HG02885 (cell line): ENCODE measurements around the gene GGT6.

Experiments used
- ATAC-seq: cut with Tn5 transposase; IDR thresholded peaks from one replicate; pipeline ENCODE4 v1.9.1; 2021; ENCODE audit warnings: mild to moderate bottlenecking; ENCODE audit not compliant: unreplicated experiment, poor library complexity

Gene GGT6

GRCh38 chr17:4554997-4555799, 5.2 kb downstream of the GGT6 start, which contains the start of gene MYBBP1A:
TSS of gene MYBBP1A (minus strand) at chr17:4555384. CDS start at chr17:4555324, 60 bp downstream.
- peak; percentile 89 for ATAC-seq

DNA sequence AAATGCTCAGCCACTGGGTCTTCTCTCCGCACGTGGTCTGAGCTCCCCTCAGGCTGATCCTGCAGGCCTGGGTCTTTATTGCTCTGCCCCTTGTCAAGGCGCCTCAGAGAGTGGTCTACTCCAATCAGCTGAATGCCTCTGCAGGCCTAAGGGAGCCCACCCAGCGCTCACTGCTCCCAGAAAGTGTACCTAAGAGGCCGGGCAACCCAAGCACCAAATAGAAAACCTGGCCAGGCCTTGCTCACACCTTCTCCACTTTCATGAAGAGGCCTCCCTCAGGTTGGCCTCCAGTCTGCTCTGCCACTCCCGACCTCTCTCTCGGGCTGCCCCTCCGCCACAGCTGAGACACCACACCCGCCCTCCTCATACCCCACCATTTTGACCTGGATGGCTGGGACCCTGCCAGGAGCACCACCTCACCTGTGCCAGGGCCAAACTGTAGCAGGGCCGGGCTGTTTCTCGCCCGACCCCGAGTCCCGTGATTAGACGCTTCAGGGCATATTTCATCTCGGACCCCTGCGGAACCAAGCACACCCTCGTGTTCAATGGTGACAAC, 5.9 kb downstream of the GGT6 start:
- ATAC-seq = no peak

DNA sequence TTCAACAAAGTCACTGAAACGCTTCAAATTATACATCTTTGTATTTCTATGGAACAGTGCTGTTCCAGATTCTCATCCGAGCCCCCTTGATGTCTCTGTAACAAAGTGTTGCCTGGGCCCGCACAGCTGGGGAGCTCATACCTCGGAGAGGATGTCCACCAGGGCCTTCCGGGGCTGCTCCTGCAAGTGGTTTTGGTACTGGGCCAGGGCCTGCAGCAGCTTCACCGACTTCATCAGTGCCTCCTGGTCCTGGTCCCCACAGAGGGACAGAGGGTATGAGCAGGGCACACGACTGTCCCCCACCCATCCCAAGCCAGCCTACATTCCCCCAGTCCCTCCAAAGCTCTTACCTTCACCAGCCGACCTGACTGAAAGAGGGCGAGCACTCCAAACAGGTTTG, 6.7 kb downstream of the GGT6 start:
- ATAC-seq = no peak

DNA sequence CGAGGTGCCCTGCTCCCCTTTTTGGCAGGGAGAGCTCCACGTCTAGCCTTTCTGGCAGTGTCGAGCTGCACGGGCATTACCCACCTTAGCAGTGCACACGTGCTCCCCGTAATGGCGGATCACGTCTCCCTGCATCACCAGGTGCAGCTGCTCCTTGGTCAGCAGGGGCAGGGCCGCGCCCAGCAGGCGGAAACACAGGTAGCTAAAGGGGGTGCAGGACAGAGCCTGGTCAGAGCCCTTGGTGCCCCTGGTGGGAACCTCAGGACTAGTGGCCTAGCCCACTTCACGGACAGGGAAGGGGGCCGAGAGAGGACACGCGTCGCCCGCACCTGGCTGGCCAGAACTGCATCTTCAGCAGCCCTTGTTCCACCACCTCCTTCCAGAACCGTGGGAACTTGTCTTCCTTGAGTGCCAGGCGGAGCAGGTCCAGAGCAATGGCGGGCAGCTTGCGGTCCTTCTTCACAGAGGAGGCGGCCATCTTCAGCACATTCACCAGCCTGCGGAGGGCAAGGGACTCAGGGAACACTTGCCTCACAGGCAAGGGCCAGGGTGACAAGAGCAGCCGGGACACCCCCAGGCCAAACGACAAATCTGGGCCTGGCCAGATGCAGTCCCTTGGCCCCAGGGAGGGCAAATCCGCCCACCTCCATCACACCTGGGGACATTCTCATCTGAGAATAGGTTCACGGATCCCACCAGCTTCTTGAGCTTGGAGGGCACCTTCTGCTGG, 8.4 kb downstream of the GGT6 start:
- no peak for ATAC-seq

GRCh38 chr17:4551141-4551540, 9.2 kb downstream of the GGT6 start:
- no peak for ATAC-seq

DNA sequence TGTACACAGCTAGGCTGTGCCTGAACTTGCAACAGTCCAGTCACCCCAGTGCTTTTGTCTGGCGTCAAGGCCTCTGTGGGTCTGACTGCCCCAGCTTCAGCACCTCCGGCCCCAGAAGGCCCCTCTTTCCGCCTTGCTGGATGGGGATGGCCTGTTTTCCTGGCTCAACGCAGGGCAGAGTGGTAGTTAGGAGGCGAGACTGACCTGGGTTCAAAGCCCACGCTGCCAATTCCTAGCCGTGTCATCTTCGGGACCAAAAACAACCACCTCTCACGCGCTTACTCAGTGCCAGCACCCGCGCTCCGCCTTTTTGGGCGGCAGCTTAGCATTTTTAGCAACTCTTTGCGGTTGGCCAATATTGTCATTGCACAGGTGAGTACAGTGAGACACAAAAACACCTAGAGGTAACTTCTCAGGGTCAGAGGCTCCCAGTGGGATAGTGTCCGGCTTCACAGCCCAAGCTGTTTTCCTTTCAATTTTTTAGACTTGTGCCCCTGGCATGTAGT, 9.8 kb downstream of the GGT6 start:
- ATAC-seq = no peak

GRCh38 chr17:4549781-4550533, 10.4 kb downstream of the GGT6 start:
- ATAC-seq = no peak

GRCh38 chr17:4548721-4549531, 11.5 kb downstream of the GGT6 start:
- no peak for ATAC-seq

DNA sequence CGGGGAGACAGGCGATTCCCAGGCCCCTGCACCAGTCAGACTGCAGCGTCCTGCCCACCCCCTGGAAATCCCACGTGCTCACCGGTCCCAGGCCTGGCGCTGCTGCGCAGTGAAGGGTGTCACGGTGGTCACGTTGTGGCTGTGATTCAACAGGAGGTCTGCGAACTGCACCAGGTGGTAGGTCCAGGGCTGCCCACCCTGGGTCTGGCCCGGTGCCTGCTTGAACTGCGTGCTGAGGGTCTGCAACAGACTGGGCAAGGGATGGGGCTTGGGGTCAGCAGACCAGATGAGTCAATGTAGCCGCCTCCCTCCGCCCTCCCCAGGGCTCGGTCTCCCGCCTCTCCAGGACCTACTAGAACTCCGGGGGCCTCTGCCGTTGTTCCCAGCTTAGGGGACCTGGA, 12.3 kb downstream of the GGT6 start:
- ATAC-seq = no peak

DNA sequence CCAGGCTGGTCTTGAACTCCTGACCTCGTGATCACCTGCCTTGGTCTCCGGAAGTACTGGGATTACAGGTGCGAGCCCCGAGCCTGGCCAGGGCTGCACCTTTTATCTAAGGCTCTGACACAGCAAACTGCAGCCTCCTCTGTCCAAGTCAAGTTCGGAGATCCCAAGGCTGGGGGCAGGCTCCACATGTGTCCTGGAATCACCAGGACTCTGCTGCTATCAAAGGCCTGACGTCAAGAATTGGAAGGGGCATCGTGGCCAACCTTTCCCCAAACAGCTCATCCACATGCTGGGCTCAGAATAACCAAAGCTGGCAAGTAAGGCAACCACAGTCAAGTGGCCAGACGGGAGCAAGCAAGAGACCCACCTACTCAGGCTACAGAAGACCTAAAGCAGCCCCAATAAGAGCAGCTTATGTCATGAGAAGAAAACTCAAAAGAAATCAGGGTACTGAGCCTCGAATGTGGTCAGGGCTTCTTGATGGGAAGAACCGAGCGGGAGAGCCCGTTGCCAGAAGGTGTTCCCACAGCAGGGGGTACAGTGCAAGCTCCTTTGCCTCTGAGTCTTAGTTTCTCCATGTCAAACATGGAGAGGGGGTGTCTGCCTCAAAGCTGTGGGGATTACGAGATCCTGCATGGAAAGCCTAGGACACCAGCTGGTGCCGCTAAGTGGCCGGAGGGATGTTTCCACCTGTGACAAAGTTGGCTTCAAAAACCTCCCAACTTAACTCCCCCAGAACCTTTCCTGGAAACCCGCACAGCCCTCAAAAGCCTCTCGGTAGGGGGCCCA, 13.1 kb downstream of the GGT6 start:
- ATAC-seq = no peak

- no peak for ATAC-seq
These were observed 15.0 kb downstream of the GGT6 start for GRCh38 chr17:4545217-4545951.

GRCh38 chr17:4544951-4545216, 15.5 kb downstream of the GGT6 start:
- no peak for ATAC-seq

DNA sequence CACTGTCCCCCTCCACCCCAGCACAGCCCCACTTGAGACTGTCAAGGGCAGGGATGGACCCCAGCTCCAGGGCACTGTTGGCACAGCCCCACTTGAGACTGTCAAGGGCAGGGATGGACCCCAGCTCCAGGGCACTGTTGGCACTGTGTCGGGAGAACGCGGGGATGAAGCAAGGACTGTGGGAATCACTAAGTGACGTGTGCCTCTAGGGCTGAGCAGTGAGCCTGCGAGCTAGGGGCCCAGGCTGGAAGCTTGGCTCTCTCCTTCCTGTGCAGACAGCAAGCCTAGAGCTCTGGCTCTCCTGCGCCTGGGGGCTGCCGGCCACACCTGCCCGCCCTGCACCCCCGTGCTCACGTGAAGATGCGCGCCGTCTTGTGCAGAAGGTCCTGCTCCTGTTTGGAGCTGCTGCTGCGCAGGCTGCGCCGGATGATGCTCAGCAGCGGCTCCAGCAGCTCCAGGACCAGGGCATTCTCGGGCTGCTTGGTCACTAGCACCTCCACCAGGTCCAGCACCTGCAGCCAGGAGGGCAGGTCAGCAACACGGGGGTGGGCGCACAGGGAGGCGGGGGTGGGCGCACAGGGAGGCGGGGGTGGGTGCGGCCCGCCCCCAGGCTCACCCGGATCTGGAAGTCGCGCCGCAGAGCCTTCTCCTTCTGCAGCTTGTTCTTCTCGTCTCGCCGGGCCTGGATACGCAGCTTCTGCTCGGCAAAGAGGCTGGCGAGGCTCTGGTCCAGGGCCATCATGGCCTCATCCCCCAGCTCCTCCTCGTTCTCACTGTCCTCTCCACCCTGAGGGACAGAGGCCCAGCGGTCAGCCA, 16.0 kb downstream of the GGT6 start:
- no peak for ATAC-seq

- no peak for ATAC-seq
These were observed 16.8 kb downstream of the GGT6 start for GRCh38 chr17:4543557-4544026.

GRCh38 chr17:4542726-4543191, 17.6 kb downstream of the GGT6 start:
- no peak for ATAC-seq

DNA sequence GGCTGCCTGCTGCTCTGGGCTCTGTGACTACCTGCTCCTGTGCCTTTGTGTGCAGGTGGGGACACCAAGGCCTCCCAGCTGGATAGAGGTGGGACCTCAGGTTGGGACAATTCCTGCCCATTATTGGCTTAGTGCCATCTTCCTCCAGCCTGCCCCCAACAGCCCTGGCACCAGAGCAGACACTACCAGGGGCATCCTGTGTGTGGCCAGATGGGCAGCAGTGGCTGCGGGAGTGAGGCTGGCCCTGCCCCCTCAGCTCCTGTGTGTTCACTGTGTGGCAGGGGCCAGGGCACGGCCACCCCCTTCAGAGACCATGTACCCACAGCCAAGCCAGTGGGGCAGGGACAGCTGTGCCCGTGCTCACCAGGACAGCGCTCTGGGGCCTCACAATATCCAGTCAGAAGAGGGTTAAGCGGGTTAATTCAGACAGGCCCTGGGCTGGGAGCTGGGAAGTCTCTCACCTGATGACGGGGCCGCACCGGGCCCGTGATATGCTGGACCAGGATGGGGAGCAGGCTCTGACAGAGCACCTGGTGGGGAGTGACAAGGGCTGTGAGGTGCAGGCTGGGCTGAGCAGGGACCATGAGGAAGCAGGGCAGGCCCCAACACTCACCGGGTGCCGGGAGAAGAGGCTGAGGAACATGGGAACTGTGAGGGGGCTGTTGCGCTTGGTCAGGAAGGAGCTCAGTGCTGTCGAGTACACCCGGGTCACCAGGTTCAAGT, 18.2 kb downstream of the GGT6 start:
- ATAC-seq = no peak
